Prostate gland (tissue), 2 donors: ENCODE results near the gene PON1. TPM values are rescaled to one million over a fixed set of nuclear protein-coding genes. Genes with fewer than 3 reads are reported as not detected.

Experiments
- DNase-seq: peaks from one replicate; pipeline ENCODE4 v3.0.0-alpha.2; 2019; ENCODE audit warnings: low spot score
- H3K27ac ChIP-seq, 2 donors: fragments of 200-600 bp; sonication (generic); 2 replicates each; pipeline ENCODE4 v1.5.1; 2017 to 2019
- H3K27me3 ChIP-seq: fragments of 200-600 bp; sonication (generic); replicated peaks from 2 replicates; pipeline ENCODE4 v1.5.1; 2019; ENCODE audit not compliant: insufficient read depth
- H3K36me3 ChIP-seq, 2 donors: fragments of 200-600 bp; sonication (generic); 1 replicate in 1 of 2; 2 replicates in 1 of 2; pipeline versions ENCODE4 v1.5.1 to v1.8.1; 2017 to 2019
- H3K4me1 ChIP-seq: fragments of 200-600 bp; sonication (generic); replicated peaks from 2 replicates; pipeline ENCODE4 v1.5.1; 2019
- H3K4me3 ChIP-seq, 2 donors: fragments of 200-600 bp; sonication (generic); 2 replicates each; pipeline ENCODE4 v1.5.1; 2017 to 2019
- H3K9me3 ChIP-seq: fragments of 200-600 bp; sonication (generic); 2 replicates; pipeline ENCODE4 v1.5.1; 2017
- CTCF ChIP-seq, 4 experiments: fragments of 200-600 bp in 2 of 4; fragments of 450-650 bp in 2 of 4; sonication (generic) in 2 of 4; IDR thresholded peaks; 1 replicate in 3 of 4; 2 replicates in 1 of 4; pipeline ENCODE4 v1.5.1; 2016 to 2019; ENCODE audit warnings: antibody characterized with exemption in 4 of 4, mild to moderate bottlenecking in 2 of 4, moderate library complexity in 2 of 4
- POLR2A ChIP-seq: fragments of 450-650 bp; IDR thresholded peaks from one replicate; pipeline ENCODE4 v1.6.1; 2016; ENCODE audit warnings: antibody characterized with exemption, mild to moderate bottlenecking
- POLR2AphosphoS5 ChIP-seq: sonication (generic); formaldehyde crosslinking; IDR thresholded peaks from one replicate; pipeline ENCODE4 v1.6.1; 2017; ENCODE audit warnings: antibody characterized with exemption
- WGBS: methylation state at CpG from one replicate; pipeline ENCODE4 v1.1.5; 2018; 5-methylcytosine and 5-hydroxymethylcytosine counted together
- intact Hi-C: fragments of 100-400 bp; cut with DNase I; formaldehyde crosslinking; loops from one replicate; pipeline ENCODE4 v1.14.2; 2022
- total RNA-seq, 2 donors: library from RNA; depleted of rRNA; stranded (reverse); fragments of >200 nt; gene quantifications; one replicate each; pipeline ENCODE4 v1.1.0, GENCODE V29; 2016

The PON1 gene
- total RNA-seq, 2 donors from 2014 or later = 0.87 TPM; not detected in 1

- DNase-seq = no peak
- no peaks in the 10 kb centered on the region for H3K4me1 ChIP-seq
- H3K9me3 ChIP-seq = no peaks in the 10 kb centered on the region
- no peaks in the 10 kb centered on the region for H3K36me3 ChIP-seq
- H3K4me3 ChIP-seq = no peak overlapping the region
- WGBS = 95% methylated on average over 3 of the region's 3 CpGs
- no peak for TF ChIP-seq POLR2AphosphoS5
- no peak for TF ChIP-seq CTCF (IDR thresholded peaks at IDR 0.05)
- TF ChIP-seq POLR2A = no peak
- intact Hi-C loops = no loop called here
- H3K27ac ChIP-seq = no peak overlapping the region
- H3K27me3 ChIP-seq = no peaks in the 10 kb centered on the region
Measured at GRCh38 chr7:95298091-95298490, 26.2 kb downstream of the PON1 start.

- Histone ChIP-seq H3K4me3 (no peak overlapping the region), H3K4me1 (no peaks in the 10 kb centered on the region), H3K9me3 (no peaks in the 10 kb centered on the region), H3K27ac (no peak overlapping the region), H3K36me3 (no peaks in the 10 kb centered on the region), H3K27me3 (no peaks in the 10 kb centered on the region)
- 55% methylated on average over 1 of the region's 1 CpG for WGBS
- no peak for TF ChIP-seq POLR2A
- intact Hi-C loops = no loop called here
- no peak for DNase-seq
Measured at GRCh38 chr7:95297041-95297440, 27.3 kb downstream of the PON1 start.

GRCh38 chr7:95296456-95296855 is 27.9 kb downstream of the PON1 start:
- H3K4me1 ChIP-seq = no peaks in the 10 kb centered on the region
- TF ChIP-seq POLR2AphosphoS5 (no peak), CTCF (IDR thresholded peaks at IDR 0.05) (no peak), POLR2A (no peak)
- WGBS = 82% methylated on average over 6 of the region's 6 CpGs
- no peak overlapping the region for H3K27ac ChIP-seq
- intact Hi-C loops = no loop called here
- no peak overlapping the region for H3K4me3 ChIP-seq
- H3K27me3 ChIP-seq = no peaks in the 10 kb centered on the region
- DNase-seq = no peak
- H3K9me3 ChIP-seq = no peaks in the 10 kb centered on the region
- no peaks in the 10 kb centered on the region for H3K36me3 ChIP-seq

- H3K27me3 ChIP-seq = no peaks in the 10 kb centered on the region
- no peak overlapping the region for H3K27ac ChIP-seq
- H3K36me3 ChIP-seq = no peaks in the 10 kb centered on the region
- H3K4me3 ChIP-seq = no peak overlapping the region
- TF ChIP-seq CTCF (IDR thresholded peaks at IDR 0.05) = no peak
- no peak for TF ChIP-seq POLR2A
- TF ChIP-seq POLR2AphosphoS5 = no peak
- no peak for DNase-seq
- no peaks in the 10 kb centered on the region for H3K9me3 ChIP-seq
- H3K4me1 ChIP-seq = no peaks in the 10 kb centered on the region
- intact Hi-C loops = no loop called here
Measured at GRCh38 chr7:95295397-95295796, 28.9 kb downstream of the PON1 start.

GRCh38 chr7:95290166-95290830 is 34.0 kb downstream of the PON1 start:
- WGBS = 97% methylated on average over 7 of the region's 7 CpGs
- no peaks in the 10 kb centered on the region for H3K27me3 ChIP-seq
- TF ChIP-seq POLR2A (no peak), CTCF (IDR thresholded peaks at IDR 0.05) (no peak), POLR2AphosphoS5 (no peak)
- DNase-seq = no peak
- intact Hi-C loops = no loop called here
- H3K27ac ChIP-seq = no peak overlapping the region
- H3K36me3 ChIP-seq = no peaks in the 10 kb centered on the region
- H3K4me3 ChIP-seq = no peak overlapping the region
- no peaks in the 10 kb centered on the region for H3K4me1 ChIP-seq
- no peaks in the 10 kb centered on the region for H3K9me3 ChIP-seq
